NCI-H1092 treated with DMSO at 0.1 percent for 48 hours (cell line): Measurements from ENCODE around the gene MYOCD.

ENCODE experiments used
- DNase-seq: peaks from one replicate; lab custom pipeline; 2025; lab: John Stamatoyannopoulos, UW

MYOCD gene

GRCh38 chr17:12641084-12641483 is 24.6 kb upstream of the MYOCD start:
- no peak for DNase-seq

GRCh38 chr17:12642034-12642433 is 23.7 kb upstream of the MYOCD start:
- DNase-seq: no peak

- no peak for DNase-seq
Observed at GRCh38 chr17:12643822-12644221, 21.9 kb upstream of the MYOCD start.

- DNase-seq: no peak
Observed at GRCh38 chr17:12644623-12645022, 21.1 kb upstream of the MYOCD start.

GRCh38 chr17:12646761-12647422 is 18.8 kb upstream of the MYOCD start:
- no peak for DNase-seq

GRCh38 chr17:12648498-12648897 is 17.2 kb upstream of the MYOCD start:
- no peak for DNase-seq

GRCh38 chr17:12655936-12656335 is 9.8 kb upstream of the MYOCD start:
- no peak for DNase-seq

- no peak for DNase-seq
Observed at GRCh38 chr17:12656354-12656753, 9.3 kb upstream of the MYOCD start.

- no peak for DNase-seq
Observed at GRCh38 chr17:12659500-12659899, 6.2 kb upstream of the MYOCD start.

- no peak for DNase-seq
Observed at GRCh38 chr17:12664252-12664651, 1.4 kb upstream of the MYOCD start.

- DNase-seq: no peak
Observed at GRCh38 chr17:12664894-12665262, 812 bp upstream of the MYOCD start.

GRCh38 chr17:12666718-12667117 is 1.0 kb downstream of the MYOCD start:
- DNase-seq: no peak

GRCh38 chr17:12667299-12667958 is 1.7 kb downstream of the MYOCD start:
- DNase-seq: no peak

GRCh38 chr17:12671906-12672305 is 6.2 kb downstream of the MYOCD start:
- no peak for DNase-seq

GRCh38 chr17:12672947-12673346 is 7.3 kb downstream of the MYOCD start:
- DNase-seq: no peak

- no peak for DNase-seq
Observed at GRCh38 chr17:12673788-12674187, 8.1 kb downstream of the MYOCD start.

GRCh38 chr17:12680407-12680897 is 14.8 kb downstream of the MYOCD start:
- DNase-seq: no peak

GRCh38 chr17:12680993-12681392 is 15.3 kb downstream of the MYOCD start:
- DNase-seq: no peak

GRCh38 chr17:12683299-12683698 is 17.6 kb downstream of the MYOCD start:
- DNase-seq: no peak

GRCh38 chr17:12686486-12686885 is 20.8 kb downstream of the MYOCD start:
- no peak for DNase-seq

- DNase-seq: no peak
Observed at GRCh38 chr17:12688382-12688781, 22.7 kb downstream of the MYOCD start.

GRCh38 chr17:12691173-12691572 is 25.5 kb downstream of the MYOCD start:
- DNase-seq: no peak

GRCh38 chr17:12693640-12694039 is 27.9 kb downstream of the MYOCD start:
- no peak for DNase-seq

GRCh38 chr17:12706070-12706469 is 40.4 kb downstream of the MYOCD start:
- DNase-seq: no peak
